GM12878 (cell line): ENCODE results near the gene GLI2. TPM values are rescaled to one million over a fixed set of nuclear protein-coding genes. Genes with fewer than 3 reads are reported as not detected.

Experiments
- ATAC-seq: fragments of 200-7000 bp; cut with Tn5 transposase; 3 replicates; pipeline ENCODE4 v1.9.1; 2020; ENCODE audit warnings: mild to moderate bottlenecking, moderate library complexity
- BruUV-seq: library from RNA; stranded (reverse); fragments of 400-500 nt; replicated peaks from 2 replicates; lab custom pipeline; 2021; lab: Mats Ljungman, UMichigan
- CTCF ChIA-PET: fragments of 300-600 bp; sonication (Branson Sonifier 250); formaldehyde crosslinking; extraction: SDS; loops from one replicate; lab custom pipeline; 2021; ENCODE audit warnings: inconsistent platforms; lab: Yijun Ruan, JAX
- POLR2A ChIA-PET: fragments of 350-600 bp; formaldehyde crosslinking; extraction: SDS; loops from one replicate; lab custom pipeline; 2021; ENCODE audit warnings: inconsistent platforms; lab: Charles Lee
- RAD21 ChIA-PET: fragments of 300-600 bp; sonication (Branson Sonifier 250); formaldehyde crosslinking; loops from one replicate; lab custom pipeline; 2023; ENCODE audit warnings: antibody characterized with exemption; ENCODE audit not compliant: unreplicated experiment; lab: Charles Lee
- SMC1A ChIA-PET: fragments of 300-600 bp; sonication (Branson Sonifier 250); formaldehyde crosslinking; loops from one replicate; lab custom pipeline; 2023; ENCODE audit not compliant: unreplicated experiment, uncharacterized antibody; lab: Charles Lee
- DNase-seq: peaks from one replicate; pipeline ENCODE4 v3.0.0-alpha.2; 2011; ENCODE audit warnings: low read depth, low spot score
- FAIRE-seq: peaks from 3 replicates; lab custom pipeline; 2011; peaks lifted over from hg19 to GRCh38; lab: Jason Lieb, UNC
- H2AFZ ChIP-seq: 2 replicates; pipeline ENCODE4 v1.6.0; 2011; ENCODE audit warnings: low read depth, low read length, control low read depth; ENCODE audit not compliant: control insufficient read depth
- H3K27ac ChIP-seq: 2 replicates; pipeline ENCODE4 v1.5.1; 2011; ENCODE audit warnings: control low read depth; ENCODE audit not compliant: control insufficient read depth, insufficient read depth
- H3K27me3 ChIP-seq, 2 experiments: replicated peaks in 1 of 2; 2 replicates each; pipeline versions ENCODE4 v1.6.0 to v1.6.1; 2011; ENCODE audit warnings: low read length in 1 of 2; ENCODE audit not compliant: control insufficient read depth in 2 of 2, insufficient read depth in 2 of 2
- H3K36me3 ChIP-seq, 2 experiments: 2 replicates each; pipeline ENCODE4 v1.5.1; 2011; ENCODE audit warnings: low read length in 1 of 2; ENCODE audit not compliant: control insufficient read depth in 2 of 2, insufficient read depth in 2 of 2
- H3K4me1 ChIP-seq: 2 replicates; pipeline ENCODE4 v1.6.1; 2011; ENCODE audit warnings: mild to moderate bottlenecking, low read length, moderate library complexity, mixed read lengths; ENCODE audit not compliant: control insufficient read depth, insufficient read depth
- H3K4me2 ChIP-seq: 2 replicates; pipeline ENCODE4 v1.6.0; 2011; ENCODE audit warnings: control low read depth; ENCODE audit not compliant: control insufficient read depth, insufficient read depth
- H3K4me3 ChIP-seq: fragments of 200-600 bp; sonication (generic); 2 replicates; pipeline ENCODE4 v1.5.1; 2016
- H3K79me2 ChIP-seq: 2 replicates; pipeline ENCODE4 v1.6.0; 2011; ENCODE audit warnings: low read length; ENCODE audit not compliant: control insufficient read depth, insufficient read depth
- H3K9ac ChIP-seq: 2 replicates; pipeline ENCODE4 v1.8.0; 2011; ENCODE audit warnings: low read length, control low read depth, mixed read lengths; ENCODE audit not compliant: control insufficient read depth, insufficient read depth
- H3K9me3 ChIP-seq: replicated peaks from 3 replicates; pipeline ENCODE4 v1.5.1; 2011; ENCODE audit warnings: mild to moderate bottlenecking, low read length; ENCODE audit not compliant: control insufficient read depth, insufficient read depth
- H4K20me1 ChIP-seq: 2 replicates; pipeline ENCODE4 v1.6.0; 2011; ENCODE audit not compliant: control insufficient read depth, insufficient read depth
- BCLAF1 ChIP-seq: fragments of 450-650 bp; IDR thresholded peaks from 2 replicates; pipeline ENCODE4 v1.6.1; 2017; ENCODE audit warnings: antibody characterized with exemption, mild to moderate bottlenecking, moderate library complexity
- IRF4 ChIP-seq: IDR thresholded peaks from 2 replicates; pipeline ENCODE4 v1.6.1; 2011; ENCODE audit warnings: low read depth, low read length
- NR2C1 ChIP-seq: fragments of 450-650 bp; IDR thresholded peaks from 2 replicates; pipeline ENCODE4 v1.6.1; 2017; ENCODE audit warnings: antibody characterized with exemption, mild to moderate bottlenecking, moderate library complexity
- RCOR1 ChIP-seq: conservative IDR thresholded peaks from 2 replicates; pipeline ENCODE4 v1.6.1; 2012; ENCODE audit warnings: low read depth, low read length, improper control_type of control experiment
- SUZ12 ChIP-seq: fragments of 200-600 bp; sonication (generic); IDR thresholded peaks from one replicate; pipeline ENCODE4 v1.6.1; 2018; ENCODE audit warnings: antibody characterized with exemption, mild to moderate bottlenecking; ENCODE audit not compliant: unreplicated experiment
- ZBED1 ChIP-seq: IDR thresholded peaks from 2 replicates; pipeline ENCODE4 v1.6.1; 2016; ENCODE audit warnings: borderline replicate concordance
- ZNF217 ChIP-seq: fragments of 450-650 bp; IDR thresholded peaks from 2 replicates; pipeline ENCODE4 v1.6.1; 2017; ENCODE audit warnings: antibody characterized with exemption, mild to moderate bottlenecking
- ZNF592 ChIP-seq: fragments of 450-650 bp; IDR thresholded peaks from 2 replicates; pipeline ENCODE4 v1.6.1; 2017; ENCODE audit warnings: mild to moderate bottlenecking, moderate library complexity
- ZNF622 ChIP-seq: fragments of 450-650 bp; IDR thresholded peaks from 2 replicates; pipeline ENCODE4 v1.6.1; 2017; ENCODE audit warnings: mild to moderate bottlenecking, inconsistent platforms
- ZZZ3 ChIP-seq: IDR thresholded peaks from 2 replicates; pipeline ENCODE4 v1.6.1; 2011; ENCODE audit warnings: low read depth; ENCODE audit not compliant: control insufficient read depth, insufficient read length
- WGBS: methylation state at CpG from one replicate; pipeline ENCODE4 v1.1.6; 2016; ENCODE audit warnings: low lambda C conversion rate; ENCODE audit not compliant: insufficient replicate concordance, insufficient coverage; ENCODE audit errors: missing lambda C conversion rate; 5-methylcytosine and 5-hydroxymethylcytosine counted together
- in situ Hi-C: fragments of 300-500 bp; cut with MboI; formaldehyde crosslinking; loops from 9 replicates; pipeline ENCODE4 v1.14.3; 2018; ENCODE audit warnings: mixed read lengths
- intact Hi-C: fragments of 100-400 bp; cut with micrococcal nuclease; formaldehyde crosslinking; loops from one replicate; pipeline ENCODE4 v1.14.2; 2022; ENCODE audit not compliant: unreplicated experiment
- polyA plus RNA-seq, 11 experiments: library from polyadenylated mRNA; depleted of rRNA in 4 of 11; unstranded in 6 of 11; stranded (reverse) in 5 of 11; fragments of >200 nt; fragmentation: Nextera tagmentation in 4 of 11; fragmentation: Illumina TruSeq in 1 of 11; extraction: Ambion mirVana in 4 of 11; extraction: Trizol in 1 of 11; gene quantifications; 1 replicate in 1 of 11; 2 replicates in 10 of 11; pipeline versions ENCODE4 v1.2.1 to v1.2.3, GENCODE V29; 2011 to 2016; ENCODE audit warnings: inconsistent platforms in 2 of 11, missing spikeins in 2 of 11, low read depth in 1 of 11
- total RNA-seq, 4 experiments: library from RNA; depleted of rRNA in 3 of 4; stranded (reverse); fragments of >200 nt in 3 of 4; fragmentation: Illumina TruSeq in 1 of 4; extraction: Trizol in 1 of 4; gene quantifications; 2 replicates each; pipeline versions ENCODE4 v1.2.1 to v1.2.3, GENCODE V29; 2013 to 2021
- TF ChIP-seq, protein P1 (sequence below): fragments of 150-350 bp; IDR thresholded peaks from 2 replicates; pipeline ENCODE4 v1.6.1; 2016; ENCODE audit warnings: low read depth, low read length
- TF ChIP-seq, protein P2 (sequence below): IDR thresholded peaks from 2 replicates; pipeline ENCODE4 v1.6.1; 2011; ENCODE audit warnings: low read depth, mild to moderate bottlenecking, low read length, moderate library complexity, borderline replicate concordance; ENCODE audit errors: extremely low read depth

GLI2 gene
- total and polyA plus RNA-seq, 10 of the 15 experiments (the other 5 are each of a cell fraction or from before 2014, with no cell fraction given) = 0.01 TPM; not detected in 9

GRCh38 chr2:120711694-120712093 is 24.0 kb upstream of the GLI2 start:
- H3K4me1 ChIP-seq = no peaks in the 10 kb centered on the region
- H3K79me2 ChIP-seq = no peaks in the 10 kb centered on the region
- POLR2A ChIA-PET = no interaction called here
- DNase-seq (no peak), ATAC-seq (no peak), FAIRE-seq (no peak)
- CTCF ChIA-PET = no interaction called here
- no peaks in the 10 kb centered on the region for H3K36me3 ChIP-seq
- RAD21 ChIA-PET = no interaction called here
- H3K9me3 ChIP-seq = no peaks in the 10 kb centered on the region
- no peak overlapping the region for H3K4me2 ChIP-seq
- no peaks in the 10 kb centered on the region for H4K20me1 ChIP-seq
- TF ChIP-seq IRF4 = no peak
- no peak for TF ChIP-seq ZBED1
- no peak for TF ChIP-seq RCOR1
- TF ChIP-seq ZNF592 = no peak
- TF ChIP-seq NR2C1 = no peak
- no peak for TF ChIP-seq SUZ12
- no peak for TF ChIP-seq ZNF217
- TF ChIP-seq ZNF622 = no peak
- TF ChIP-seq BCLAF1 = no peak
- no peak for TF ChIP-seq ZZZ3
- TF ChIP-seq, protein P1, sequence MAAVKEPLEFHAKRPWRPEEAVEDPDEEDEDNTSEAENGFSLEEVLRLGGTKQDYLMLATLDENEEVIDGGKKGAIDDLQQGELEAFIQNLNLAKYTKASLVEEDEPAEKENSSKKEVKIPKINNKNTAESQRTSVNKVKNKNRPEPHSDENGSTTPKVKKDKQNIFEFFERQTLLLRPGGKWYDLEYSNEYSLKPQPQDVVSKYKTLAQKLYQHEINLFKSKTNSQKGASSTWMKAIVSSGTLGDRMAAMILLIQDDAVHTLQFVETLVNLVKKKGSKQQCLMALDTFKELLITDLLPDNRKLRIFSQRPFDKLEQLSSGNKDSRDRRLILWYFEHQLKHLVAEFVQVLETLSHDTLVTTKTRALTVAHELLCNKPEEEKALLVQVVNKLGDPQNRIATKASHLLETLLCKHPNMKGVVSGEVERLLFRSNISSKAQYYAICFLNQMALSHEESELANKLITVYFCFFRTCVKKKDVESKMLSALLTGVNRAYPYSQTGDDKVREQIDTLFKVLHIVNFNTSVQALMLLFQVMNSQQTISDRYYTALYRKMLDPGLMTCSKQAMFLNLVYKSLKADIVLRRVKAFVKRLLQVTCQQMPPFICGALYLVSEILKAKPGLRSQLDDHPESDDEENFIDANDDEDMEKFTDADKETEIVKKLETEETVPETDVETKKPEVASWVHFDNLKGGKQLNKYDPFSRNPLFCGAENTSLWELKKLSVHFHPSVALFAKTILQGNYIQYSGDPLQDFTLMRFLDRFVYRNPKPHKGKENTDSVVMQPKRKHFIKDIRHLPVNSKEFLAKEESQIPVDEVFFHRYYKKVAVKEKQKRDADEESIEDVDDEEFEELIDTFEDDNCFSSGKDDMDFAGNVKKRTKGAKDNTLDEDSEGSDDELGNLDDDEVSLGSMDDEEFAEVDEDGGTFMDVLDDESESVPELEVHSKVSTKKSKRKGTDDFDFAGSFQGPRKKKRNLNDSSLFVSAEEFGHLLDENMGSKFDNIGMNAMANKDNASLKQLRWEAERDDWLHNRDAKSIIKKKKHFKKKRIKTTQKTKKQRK = no peak
- TF ChIP-seq, protein P2, sequence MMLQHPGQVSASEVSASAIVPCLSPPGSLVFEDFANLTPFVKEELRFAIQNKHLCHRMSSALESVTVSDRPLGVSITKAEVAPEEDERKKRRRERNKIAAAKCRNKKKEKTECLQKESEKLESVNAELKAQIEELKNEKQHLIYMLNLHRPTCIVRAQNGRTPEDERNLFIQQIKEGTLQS = no peak
- H3K9ac ChIP-seq = no peak overlapping the region
- SMC1A ChIA-PET = no interaction called here
- H2AFZ ChIP-seq = no peak overlapping the region
- H3K27me3 ChIP-seq = peaks cover 2 to 3% of the 10 kb centered on the region in 2 experiments; a peak in 3 of 4 replicates
- in situ Hi-C loops (no loop called here), intact Hi-C loops (no loop called here)
- H3K27ac ChIP-seq = no peak overlapping the region
- BruUV-seq = no TSS peak
- WGBS = 6% methylated on average over 5 of the region's 5 CpGs
- H3K4me3 ChIP-seq = no peak overlapping the region
